ENCODE measurements around the gene LRRC71.
A peak's percentile ranks its signal among the peaks of the same experiment; 100 is the strongest.

DNA sequence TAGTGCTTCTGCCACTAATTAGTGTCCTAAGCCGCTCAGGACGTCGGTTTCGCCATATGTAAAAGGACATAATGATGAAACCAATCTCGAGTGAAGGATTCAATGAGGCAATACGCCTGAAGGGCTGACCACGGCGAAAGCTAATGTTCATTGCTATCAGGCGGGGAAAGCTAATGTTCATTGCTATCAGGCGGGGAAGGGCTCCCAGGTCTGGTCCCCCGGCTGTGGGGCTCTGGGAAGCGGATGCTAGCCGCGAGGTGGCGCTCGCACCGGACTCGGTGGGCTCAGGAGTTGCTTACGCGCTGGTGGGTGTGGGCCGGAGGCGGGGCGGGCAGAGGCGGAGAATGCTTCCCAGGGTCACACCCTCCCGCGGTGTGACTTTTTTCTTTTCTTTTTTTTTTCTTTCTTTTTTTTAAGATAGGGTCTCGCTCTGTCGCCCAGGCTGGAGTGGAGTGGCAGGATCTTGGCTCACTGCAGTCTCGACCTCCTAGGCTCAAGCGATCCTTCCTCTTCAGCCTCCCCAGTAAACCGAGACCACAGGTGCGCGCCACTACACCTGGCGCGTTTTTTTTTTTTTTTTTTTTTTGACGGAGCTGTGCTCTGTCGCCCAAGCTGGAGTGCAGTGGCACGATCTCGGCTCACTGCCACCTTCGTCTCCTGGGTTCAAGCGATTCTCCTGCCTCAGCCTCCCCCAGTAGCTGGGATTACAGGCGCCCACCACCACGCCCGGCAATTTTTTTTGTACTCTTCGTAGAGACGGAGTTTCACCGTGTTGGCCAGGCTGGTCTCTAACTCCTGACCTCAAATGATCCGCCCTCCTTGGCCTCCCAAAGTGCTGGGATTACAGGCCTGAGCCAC, 28.0 kb upstream of the LRRC71 start:
- TF ChIP-seq, protein P1, sequence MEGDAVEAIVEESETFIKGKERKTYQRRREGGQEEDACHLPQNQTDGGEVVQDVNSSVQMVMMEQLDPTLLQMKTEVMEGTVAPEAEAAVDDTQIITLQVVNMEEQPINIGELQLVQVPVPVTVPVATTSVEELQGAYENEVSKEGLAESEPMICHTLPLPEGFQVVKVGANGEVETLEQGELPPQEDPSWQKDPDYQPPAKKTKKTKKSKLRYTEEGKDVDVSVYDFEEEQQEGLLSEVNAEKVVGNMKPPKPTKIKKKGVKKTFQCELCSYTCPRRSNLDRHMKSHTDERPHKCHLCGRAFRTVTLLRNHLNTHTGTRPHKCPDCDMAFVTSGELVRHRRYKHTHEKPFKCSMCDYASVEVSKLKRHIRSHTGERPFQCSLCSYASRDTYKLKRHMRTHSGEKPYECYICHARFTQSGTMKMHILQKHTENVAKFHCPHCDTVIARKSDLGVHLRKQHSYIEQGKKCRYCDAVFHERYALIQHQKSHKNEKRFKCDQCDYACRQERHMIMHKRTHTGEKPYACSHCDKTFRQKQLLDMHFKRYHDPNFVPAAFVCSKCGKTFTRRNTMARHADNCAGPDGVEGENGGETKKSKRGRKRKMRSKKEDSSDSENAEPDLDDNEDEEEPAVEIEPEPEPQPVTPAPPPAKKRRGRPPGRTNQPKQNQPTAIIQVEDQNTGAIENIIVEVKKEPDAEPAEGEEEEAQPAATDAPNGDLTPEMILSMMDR (IDR thresholded peaks at IDR 0.05), result peak; percentile 72 to 89 (median 85)
- TF ChIP-seq EP300 (IDR thresholded peaks at IDR 0.05), result no peak
